Heart right ventricle (tissue), 16 donors: Measurements from ENCODE around the gene ANKDD1A. TPM values are rescaled to one million over a fixed set of nuclear protein-coding genes. Genes with fewer than 3 reads are reported as not detected.

Experiments used
- ATAC-seq, 8 donors: fragments of 200-7000 bp; cut with Tn5 transposase; one replicate each; pipeline ENCODE4 v1.9.1; 2020; ENCODE audit warnings: mild to moderate bottlenecking in 8 of 8, moderate library complexity in 8 of 8, moderate number of reproducible peaks in 1 of 8
- DNase-seq, 2 donors: peaks; one replicate each; pipeline ENCODE4 v3.0.0-alpha.2; 2020
- H3K27ac ChIP-seq, 10 donors: fragments of 200-600 bp; sonication (generic) in 2 of 10; one replicate each; pipeline versions ENCODE4 v1.5.0 to v1.8.0; 2020 to 2022; ENCODE audit warnings: mild to moderate bottlenecking in 3 of 10
- H3K27me3 ChIP-seq, 7 donors: fragments of 200-600 bp; one replicate each; pipeline ENCODE4 v1.8.0; 2021 to 2022; ENCODE audit warnings: mild to moderate bottlenecking in 2 of 7
- H3K36me3 ChIP-seq, 9 donors: fragments of 200-600 bp; sonication (generic) in 1 of 9; one replicate each; pipeline versions ENCODE4 v1.5.0 to v1.8.0; 2020 to 2022; ENCODE audit warnings: mild to moderate bottlenecking in 2 of 9
- H3K4me1 ChIP-seq, 9 donors: fragments of 200-600 bp; sonication (generic) in 1 of 9; one replicate each; pipeline versions ENCODE4 v1.5.0 to v1.8.0; 2020 to 2022; ENCODE audit warnings: mild to moderate bottlenecking in 4 of 9
- H3K4me3 ChIP-seq, 10 donors: fragments of 200-600 bp; sonication (generic) in 2 of 10; one replicate each; pipeline versions ENCODE4 v1.5.0 to v1.8.0; 2020 to 2022; ENCODE audit warnings: mild to moderate bottlenecking in 7 of 10, moderate library complexity in 2 of 10
- H3K9me3 ChIP-seq, 11 donors: fragments of 200-600 bp in 10 of 11; sonication (generic) in 2 of 11; one replicate each; pipeline versions ENCODE4 v1.5.0 to v1.8.0; 2013 to 2022; ENCODE audit warnings: mild to moderate bottlenecking in 2 of 11, control low read depth in 1 of 11, moderate library complexity in 1 of 11
- WGBS, 2 donors: extraction: QIAGEN DNeasy Blood & Tissue Kit; methylation state at CpG; one replicate each; pipeline ENCODE4 v1.1.7; 2013; ENCODE audit warnings: inconsistent platforms in 1 of 2; 5-methylcytosine and 5-hydroxymethylcytosine counted together
- intact Hi-C, 10 donors: fragments of 100-400 bp; cut with DNase I; formaldehyde crosslinking; loops; one replicate each; pipeline versions ENCODE4 v1.11.1 to v1.14.2; 2022
- polyA plus RNA-seq, 2 donors: library from polyadenylated mRNA; stranded (reverse); fragments of 200-250 nt; gene quantifications; one replicate each; pipeline ENCODE4 v1.2.3, GENCODE V29; 2013
- total RNA-seq, 10 donors: library from RNA; stranded (reverse); fragmentation: NEBNext Ultra II Directional in 3 of 10; extraction: Animal tissue kit (Norgen Biotek cat#: 25700) in 3 of 10; gene quantifications; one replicate each; pipeline versions ENCODE4 v1.2.1 to v1.2.4, GENCODE V29; 2021 to 2023
- TF ChIP-seq, protein P1 (sequence below), 9 donors: fragments of 200-600 bp; sonication (generic) in 2 of 9; IDR thresholded peaks; one replicate each; pipeline versions ENCODE4 v1.5.0 to v1.8.0; 2021 to 2022; ENCODE audit warnings: antibody characterized with exemption in 9 of 9, mild to moderate bottlenecking in 5 of 9, moderate library complexity in 1 of 9
- donor health status: Arrhythmogenic right ventricular cardiomyopathy.
- donor health status: ischemic (EF 13 %, LVEDD 7.1; RV severe dilation, severe dysfunction).
- donor health status: healthy with polysubstance abuse.
- donor health status: DM: no; HTN: yes; CAD: no.
- donor health status: DM: no; HTN: no; CAD: no.
- donor health status: ischemic (EF 25% LVEDD 6.9; RV normal size, moderate dysfunction).
- donor health status: ischemic (EF 25% LVEDD 5.7; RV mildly dilated, moderate dysfunction).
- donor health status: healthy.
- donor health status: DM: yes; HTN: yes; CAD: no.
- donor health status: Ischemic cardiomyopathy.
- donor health status: ischemic (EF 35%, LVEDD 5.7; RV mildly dilated, moderate dysfunction).
- donor health status: nonischemic (EF 11% LVEDD 7.7; RV severe dilation, severe dysfunction).
- donor health status: DM: yes; HTN: yes; CAD: no.
- donor health status: PGD.
- donor health status: ischemic (EF 29% LVEDD 5.4; RV normal size, mild dysfunction).
- donor health status: nonischemic (EF 23%, LVEDD 6.1; RV moderate dilation, normal function).

The ANKDD1A gene
- total and polyA plus RNA-seq, 12 donors, result 0.70 to 1.9 (median 1.3) TPM

DNA sequence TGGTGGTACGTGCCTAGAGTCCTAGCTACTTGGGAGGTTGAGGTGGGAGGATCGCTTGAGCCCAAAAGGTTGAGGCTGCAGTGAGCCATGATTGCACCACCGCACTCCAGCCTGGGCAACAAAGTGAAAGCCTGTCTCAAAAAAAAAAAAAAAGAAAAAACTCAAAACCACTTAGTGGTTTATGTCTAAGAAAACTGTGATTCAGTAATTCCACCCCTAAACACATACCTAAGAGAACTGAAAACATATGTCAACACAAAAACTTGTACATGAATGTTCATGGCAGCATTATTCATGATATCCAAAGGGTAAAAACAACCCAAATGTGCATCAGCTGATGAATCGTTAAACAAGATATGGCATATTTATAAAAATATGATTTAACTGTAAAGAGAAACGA is 63.7 kb downstream of the ANKDD1A start:
- H3K4me3 ChIP-seq, result no peak overlapping the region
- H3K4me1 ChIP-seq, result no peaks in the 10 kb centered on the region
- WGBS, 2 donors, result 88 to 92% methylated on average over 5 of the region's 5 CpGs
- DNase-seq (no peak), ATAC-seq (no peak)
- TF ChIP-seq, protein P1, sequence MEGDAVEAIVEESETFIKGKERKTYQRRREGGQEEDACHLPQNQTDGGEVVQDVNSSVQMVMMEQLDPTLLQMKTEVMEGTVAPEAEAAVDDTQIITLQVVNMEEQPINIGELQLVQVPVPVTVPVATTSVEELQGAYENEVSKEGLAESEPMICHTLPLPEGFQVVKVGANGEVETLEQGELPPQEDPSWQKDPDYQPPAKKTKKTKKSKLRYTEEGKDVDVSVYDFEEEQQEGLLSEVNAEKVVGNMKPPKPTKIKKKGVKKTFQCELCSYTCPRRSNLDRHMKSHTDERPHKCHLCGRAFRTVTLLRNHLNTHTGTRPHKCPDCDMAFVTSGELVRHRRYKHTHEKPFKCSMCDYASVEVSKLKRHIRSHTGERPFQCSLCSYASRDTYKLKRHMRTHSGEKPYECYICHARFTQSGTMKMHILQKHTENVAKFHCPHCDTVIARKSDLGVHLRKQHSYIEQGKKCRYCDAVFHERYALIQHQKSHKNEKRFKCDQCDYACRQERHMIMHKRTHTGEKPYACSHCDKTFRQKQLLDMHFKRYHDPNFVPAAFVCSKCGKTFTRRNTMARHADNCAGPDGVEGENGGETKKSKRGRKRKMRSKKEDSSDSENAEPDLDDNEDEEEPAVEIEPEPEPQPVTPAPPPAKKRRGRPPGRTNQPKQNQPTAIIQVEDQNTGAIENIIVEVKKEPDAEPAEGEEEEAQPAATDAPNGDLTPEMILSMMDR (IDR thresholded peaks at IDR 0.05), result no peak
- H3K36me3 ChIP-seq, result peaks cover 0 to 100% (median 44%) of the 10 kb centered on the region in 9 donors
- no peaks in the 10 kb centered on the region for H3K9me3 ChIP-seq
- no peaks in the 10 kb centered on the region for H3K27me3 ChIP-seq
- no peak overlapping the region for H3K27ac ChIP-seq
- intact Hi-C loops, result no loop called here

DNA sequence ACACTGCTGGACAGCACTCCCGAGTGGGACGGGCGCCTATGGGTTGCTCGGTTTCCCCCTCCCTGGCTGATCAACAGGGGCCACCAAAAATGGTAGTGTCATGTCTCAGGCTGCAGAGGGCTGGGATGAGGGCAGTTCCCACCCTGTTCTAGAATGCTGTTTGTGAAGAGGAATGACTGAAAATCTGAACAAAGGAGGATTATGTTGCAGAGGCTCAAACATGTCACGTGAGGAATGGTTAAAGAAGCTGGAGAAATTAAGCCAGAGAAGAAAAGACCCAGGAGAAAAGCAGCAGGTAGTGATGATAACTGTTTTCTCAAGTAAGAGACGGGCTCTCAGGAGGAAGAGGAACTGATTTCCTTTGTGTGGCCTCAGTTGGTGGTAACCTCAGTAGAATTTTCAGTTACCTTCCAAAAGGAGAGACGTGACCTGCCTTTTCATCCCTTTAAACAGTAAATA is 67.6 kb downstream of the ANKDD1A start:
- intact Hi-C loops, result no loop called here
- TF ChIP-seq, protein P1 (IDR thresholded peaks at IDR 0.05), result no peak
- no peak overlapping the region for H3K4me3 ChIP-seq

DNA sequence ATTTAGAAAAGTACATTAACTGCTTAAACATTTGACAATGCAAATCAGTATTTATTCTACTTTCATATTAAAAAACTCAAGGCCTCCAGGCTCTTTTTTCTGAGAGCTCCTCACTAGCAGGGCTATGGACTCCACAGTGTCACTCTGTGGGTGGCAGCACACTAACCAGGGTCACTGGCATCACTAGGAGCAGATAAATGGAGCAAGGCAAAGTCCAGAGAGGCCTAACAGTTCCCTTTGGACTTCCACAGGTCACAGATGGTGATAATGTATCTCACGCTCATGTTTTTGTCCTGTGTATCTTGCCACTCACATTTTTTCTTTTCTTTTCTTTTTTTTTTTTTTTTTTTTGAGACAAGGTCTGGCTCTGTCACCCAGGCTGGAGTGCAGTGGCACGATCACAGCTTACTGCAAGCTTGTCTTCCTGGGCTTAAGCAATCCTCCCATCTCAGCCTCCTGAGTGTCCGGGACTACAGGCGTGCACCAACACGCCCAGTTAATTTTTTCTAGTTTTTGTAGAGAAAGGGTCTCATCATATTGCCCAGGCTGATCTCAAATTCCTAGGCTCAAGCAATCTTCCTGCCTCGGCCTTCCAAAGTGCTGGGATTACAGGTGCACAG is 70.2 kb downstream of the ANKDD1A start:
- WGBS, 2 donors, result 91 to 98% methylated on average over 6 of the region's 6 CpGs
- no peaks in the 10 kb centered on the region for H3K9me3 ChIP-seq
- DNase-seq, result no peak
- ATAC-seq, result no peak
- TF ChIP-seq, protein P1 (IDR thresholded peaks at IDR 0.05), result no peak
- intact Hi-C loops, result loop anchor here in 1 of 10 donors (10.0 kb wide), 1 partner anchor 137 kb away; the partner anchor contains the start of gene PLEKHO2
- H3K27me3 ChIP-seq, result no peaks in the 10 kb centered on the region
- no peak overlapping the region for H3K27ac ChIP-seq
- peaks cover 0 to 63% (median 16%) of the 10 kb centered on the region in 9 donors for H3K36me3 ChIP-seq
- H3K4me1 ChIP-seq, result peaks cover 0 to 39% (median 11%) of the 10 kb centered on the region in 9 donors
- H3K4me3 ChIP-seq, result no peak overlapping the region

More for the DNA sequence above, 67.6 kb downstream of the ANKDD1A start:
- no peaks in the 10 kb centered on the region for H3K9me3 ChIP-seq
- WGBS, 2 donors, result 78 to 80% methylated on average over 7 of the region's 7 CpGs
- no peaks in the 10 kb centered on the region for H3K27me3 ChIP-seq
- no peak overlapping the region for H3K27ac ChIP-seq
- DNase-seq, result no peak
- no peak for ATAC-seq
- peaks cover 0 to 14% (median 0%) of the 10 kb centered on the region in 9 donors for H3K4me1 ChIP-seq
- H3K36me3 ChIP-seq, result peaks cover 0 to 89% (median 25%) of the 10 kb centered on the region in 9 donors

DNA sequence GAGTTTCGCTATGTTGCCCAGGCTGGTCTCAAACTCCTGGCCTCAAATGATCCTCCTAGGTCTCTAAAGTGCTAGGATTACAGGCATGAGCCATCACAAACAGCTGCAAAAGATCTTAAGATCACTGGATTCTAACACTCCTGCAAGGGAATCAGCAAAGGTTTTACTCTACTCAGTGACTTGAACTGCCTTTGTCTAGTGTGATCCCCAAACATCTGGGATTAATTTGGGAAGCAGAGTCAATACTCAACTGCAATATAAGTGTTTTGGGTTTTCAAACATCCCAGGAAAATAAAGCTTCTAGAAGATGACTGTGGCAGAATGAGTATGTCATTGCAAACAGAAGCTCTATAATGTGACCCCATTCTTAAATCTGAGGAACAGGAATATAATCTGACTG is 70.8 kb downstream of the ANKDD1A start:
- DNase-seq (no peak), ATAC-seq (no peak)
- peaks cover 0 to 45% (median 13%) of the 10 kb centered on the region in 9 donors for H3K4me1 ChIP-seq
- no peaks in the 10 kb centered on the region for H3K9me3 ChIP-seq
- no peaks in the 10 kb centered on the region for H3K27me3 ChIP-seq
- TF ChIP-seq, protein P1 (IDR thresholded peaks at IDR 0.05), result no peak
- intact Hi-C loops, result loop anchor here in 1 of 10 donors (10.0 kb wide), 1 partner anchor 138 kb away; the partner anchor contains the start of gene PLEKHO2
- peaks cover 0 to 58% (median 13%) of the 10 kb centered on the region in 9 donors for H3K36me3 ChIP-seq
- H3K4me3 ChIP-seq, result no peak overlapping the region
- 97 to 98% methylated on average over 1 of the region's 1 CpG for WGBS, 2 donors
- H3K27ac ChIP-seq, result no peak overlapping the region
